ENCODE results near the gene NCOA6. TPM values are rescaled to one million over a fixed set of nuclear protein-coding genes. Genes with fewer than 3 reads are reported as not detected.

The NCOA6 gene
- polyA plus RNA-seq, 1 of the 3 experiments (the other 2 are of a cell fraction): 14.5 TPM

DNA sequence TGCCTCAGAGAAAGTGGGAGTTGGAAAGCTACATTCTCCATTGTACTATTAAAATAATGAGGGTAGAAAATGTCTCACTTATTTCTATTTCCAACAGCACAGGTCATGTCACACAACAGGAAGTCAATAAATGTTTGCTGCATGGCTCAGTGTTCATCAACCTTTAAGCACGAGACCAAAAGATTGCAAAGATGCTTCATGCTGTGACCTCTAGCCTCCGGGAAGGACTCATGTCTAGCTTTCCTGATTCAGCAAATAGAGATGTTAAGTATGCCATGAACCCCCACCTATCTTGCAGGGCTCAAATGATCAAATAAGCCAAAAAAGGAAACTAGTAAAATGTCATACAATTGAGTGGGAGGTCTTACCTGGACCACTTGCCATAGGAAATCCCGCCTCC is 57.4 kb downstream of the NCOA6 start (continued):
- TF ChIP-seq FOXM1 (IDR thresholded peaks at IDR 0.05; ENCODE audit: low read depth) (no peak), GABPA (IDR thresholded peaks at IDR 0.05; ENCODE audit: low read depth) (no peak), SIN3A (IDR thresholded peaks at IDR 0.05; ENCODE audit: borderline replicate concordance, low read depth, low read length) (no peak), POLR2AphosphoS5 (IDR thresholded peaks at IDR 0.05; ENCODE audit: low read depth, low read length) (no peak), NRF1 (IDR thresholded peaks at IDR 0.05; ENCODE audit: low read depth, low read length) (no peak), RCOR1 (IDR thresholded peaks at IDR 0.05; ENCODE audit: low read length) (no peak), YY1 (IDR thresholded peaks at IDR 0.05; ENCODE audit: low read depth) (no peak)
- TF ChIP-seq, protein P1, sequence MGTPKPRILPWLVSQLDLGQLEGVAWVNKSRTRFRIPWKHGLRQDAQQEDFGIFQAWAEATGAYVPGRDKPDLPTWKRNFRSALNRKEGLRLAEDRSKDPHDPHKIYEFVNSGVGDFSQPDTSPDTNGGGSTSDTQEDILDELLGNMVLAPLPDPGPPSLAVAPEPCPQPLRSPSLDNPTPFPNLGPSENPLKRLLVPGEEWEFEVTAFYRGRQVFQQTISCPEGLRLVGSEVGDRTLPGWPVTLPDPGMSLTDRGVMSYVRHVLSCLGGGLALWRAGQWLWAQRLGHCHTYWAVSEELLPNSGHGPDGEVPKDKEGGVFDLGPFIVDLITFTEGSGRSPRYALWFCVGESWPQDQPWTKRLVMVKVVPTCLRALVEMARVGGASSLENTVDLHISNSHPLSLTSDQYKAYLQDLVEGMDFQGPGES (IDR thresholded peaks at IDR 0.05; ENCODE audit: low read depth, low read length): no peak

DNA sequence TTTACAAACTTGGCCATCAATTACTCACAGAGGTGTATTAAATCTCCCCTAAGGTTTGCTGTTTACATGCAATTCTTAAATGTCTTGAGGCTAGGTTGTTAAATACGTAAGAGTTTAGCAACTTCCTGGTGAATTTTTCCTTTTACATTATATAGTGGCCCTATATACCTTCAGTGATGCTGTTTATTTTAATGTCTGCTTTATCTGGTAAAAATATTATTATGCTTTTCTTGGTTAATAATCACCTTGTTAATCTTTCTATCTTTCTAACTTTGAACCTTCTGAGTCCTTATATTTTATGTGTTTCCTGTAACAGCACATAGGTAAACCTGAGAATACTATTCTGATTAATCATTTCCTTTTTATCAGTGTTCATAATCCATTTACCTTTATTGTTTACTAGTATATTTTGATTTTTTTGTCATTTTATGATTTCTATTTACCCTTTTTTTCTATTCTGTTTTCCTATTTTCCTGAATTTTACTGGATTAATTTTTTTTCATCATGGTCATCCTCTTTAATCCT is 63.4 kb downstream of the NCOA6 start:
- Histone ChIP-seq H3K79me2 (ENCODE audit: insufficient read depth) (no peaks in the 10 kb centered on the region; the same call in 1 of the 2 replicates), H3F3A (replicated peaks; ENCODE audit: insufficient read depth) (peaks cover 3% of the 10 kb centered on the region), H2AFZ (ENCODE audit: low read depth) (no peak overlapping the region), H4K20me1 (ENCODE audit: insufficient read depth) (no peaks in the 10 kb centered on the region), H3K9me2 (no peaks in the 10 kb centered on the region), H3K4me3 (ENCODE audit: low read depth in 2 of 2, low read length in 1 of 2) (no peak overlapping the region), H3K9me3 (no peaks in the 10 kb centered on the region), H3K36me3 (replicated peaks in 1 of 2; ENCODE audit: control insufficient read depth in 1 of 2, insufficient read depth in 2 of 2, low read length in 1 of 2) (peaks cover 58 to 76% of the 10 kb centered on the region in 2 experiments), H3K4me1 (ENCODE audit: control insufficient read depth in 1 of 2, insufficient read depth in 2 of 2, low read depth in 1 of 2, low read length in 1 of 2) (no peaks in the 10 kb centered on the region), H3K4me2 (no peak overlapping the region), H3K9ac (no peak overlapping the region), H3K27ac (ENCODE audit: low read depth in 2 of 2, low read length in 1 of 2) (no peak overlapping the region), H3K27me3 (ENCODE audit: insufficient read depth) (no peaks in the 10 kb centered on the region)
- no peak for DNase-seq
- WGBS (ENCODE audit: low lambda C conversion rate): 28% methylated on average over 1 of the region's 1 CpG
- ChIA-PET POLR2A (no interaction called here), CTCF (interaction anchor here (1.0 to 1.3 kb wide), 2 partner anchors 20 to 449 kb away, joined by 4 to 5 read pairs; no protein-coding TSS in a partner anchor)
- TF ChIP-seq NFIC (IDR thresholded peaks at IDR 0.05; ENCODE audit: borderline replicate concordance): no peak
- no peak for TF ChIP-seq YY1 (IDR thresholded peaks at IDR 0.05; ENCODE audit: low read depth)
- TF ChIP-seq SIN3A (IDR thresholded peaks at IDR 0.05; ENCODE audit: borderline replicate concordance, low read depth, low read length): no peak
- TF ChIP-seq POLR2AphosphoS5 (IDR thresholded peaks at IDR 0.05; ENCODE audit: low read depth, low read length): no peak
- no peak for TF ChIP-seq TEAD4 (IDR thresholded peaks at IDR 0.05; ENCODE audit: borderline replicate concordance, insufficient read depth)
- no peak for TF ChIP-seq RAD21 (IDR thresholded peaks at IDR 0.05; ENCODE audit: low read length)
- TF ChIP-seq, protein P2, sequence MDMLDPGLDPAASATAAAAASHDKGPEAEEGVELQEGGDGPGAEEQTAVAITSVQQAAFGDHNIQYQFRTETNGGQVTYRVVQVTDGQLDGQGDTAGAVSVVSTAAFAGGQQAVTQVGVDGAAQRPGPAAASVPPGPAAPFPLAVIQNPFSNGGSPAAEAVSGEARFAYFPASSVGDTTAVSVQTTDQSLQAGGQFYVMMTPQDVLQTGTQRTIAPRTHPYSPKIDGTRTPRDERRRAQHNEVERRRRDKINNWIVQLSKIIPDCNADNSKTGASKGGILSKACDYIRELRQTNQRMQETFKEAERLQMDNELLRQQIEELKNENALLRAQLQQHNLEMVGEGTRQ (IDR thresholded peaks at IDR 0.05; ENCODE audit: borderline replicate concordance, low read depth, low read length): no peak
- no peak for TF ChIP-seq MXI1 (IDR thresholded peaks at IDR 0.05; ENCODE audit: low read depth, low read length)
- TF ChIP-seq, protein P3, sequence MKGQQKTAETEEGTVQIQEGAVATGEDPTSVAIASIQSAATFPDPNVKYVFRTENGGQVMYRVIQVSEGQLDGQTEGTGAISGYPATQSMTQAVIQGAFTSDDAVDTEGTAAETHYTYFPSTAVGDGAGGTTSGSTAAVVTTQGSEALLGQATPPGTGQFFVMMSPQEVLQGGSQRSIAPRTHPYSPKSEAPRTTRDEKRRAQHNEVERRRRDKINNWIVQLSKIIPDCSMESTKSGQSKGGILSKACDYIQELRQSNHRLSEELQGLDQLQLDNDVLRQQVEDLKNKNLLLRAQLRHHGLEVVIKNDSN (IDR thresholded peaks at IDR 0.05; ENCODE audit: borderline replicate concordance, low read depth): no peak
- no peak for TF ChIP-seq TAF1 (IDR thresholded peaks at IDR 0.05; ENCODE audit: borderline replicate concordance, low read depth, low read length)
- TF ChIP-seq GATA2 (CRISPR knock-in tag; IDR thresholded peaks at IDR 0.05): no peak
- TF ChIP-seq NRF1 (IDR thresholded peaks at IDR 0.05; ENCODE audit: low read depth, low read length): no peak
- TF ChIP-seq, protein P4, sequence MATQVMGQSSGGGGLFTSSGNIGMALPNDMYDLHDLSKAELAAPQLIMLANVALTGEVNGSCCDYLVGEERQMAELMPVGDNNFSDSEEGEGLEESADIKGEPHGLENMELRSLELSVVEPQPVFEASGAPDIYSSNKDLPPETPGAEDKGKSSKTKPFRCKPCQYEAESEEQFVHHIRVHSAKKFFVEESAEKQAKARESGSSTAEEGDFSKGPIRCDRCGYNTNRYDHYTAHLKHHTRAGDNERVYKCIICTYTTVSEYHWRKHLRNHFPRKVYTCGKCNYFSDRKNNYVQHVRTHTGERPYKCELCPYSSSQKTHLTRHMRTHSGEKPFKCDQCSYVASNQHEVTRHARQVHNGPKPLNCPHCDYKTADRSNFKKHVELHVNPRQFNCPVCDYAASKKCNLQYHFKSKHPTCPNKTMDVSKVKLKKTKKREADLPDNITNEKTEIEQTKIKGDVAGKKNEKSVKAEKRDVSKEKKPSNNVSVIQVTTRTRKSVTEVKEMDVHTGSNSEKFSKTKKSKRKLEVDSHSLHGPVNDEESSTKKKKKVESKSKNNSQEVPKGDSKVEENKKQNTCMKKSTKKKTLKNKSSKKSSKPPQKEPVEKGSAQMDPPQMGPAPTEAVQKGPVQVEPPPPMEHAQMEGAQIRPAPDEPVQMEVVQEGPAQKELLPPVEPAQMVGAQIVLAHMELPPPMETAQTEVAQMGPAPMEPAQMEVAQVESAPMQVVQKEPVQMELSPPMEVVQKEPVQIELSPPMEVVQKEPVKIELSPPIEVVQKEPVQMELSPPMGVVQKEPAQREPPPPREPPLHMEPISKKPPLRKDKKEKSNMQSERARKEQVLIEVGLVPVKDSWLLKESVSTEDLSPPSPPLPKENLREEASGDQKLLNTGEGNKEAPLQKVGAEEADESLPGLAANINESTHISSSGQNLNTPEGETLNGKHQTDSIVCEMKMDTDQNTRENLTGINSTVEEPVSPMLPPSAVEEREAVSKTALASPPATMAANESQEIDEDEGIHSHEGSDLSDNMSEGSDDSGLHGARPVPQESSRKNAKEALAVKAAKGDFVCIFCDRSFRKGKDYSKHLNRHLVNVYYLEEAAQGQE (IDR thresholded peaks at IDR 0.05; ENCODE audit: low read depth, low read length): no peak
- no peak for TF ChIP-seq SMC3 (IDR thresholded peaks at IDR 0.05; ENCODE audit: low read depth, low read length)
